ENCODE data around the gene CIAO2B.

CIAO2B gene

DNA sequence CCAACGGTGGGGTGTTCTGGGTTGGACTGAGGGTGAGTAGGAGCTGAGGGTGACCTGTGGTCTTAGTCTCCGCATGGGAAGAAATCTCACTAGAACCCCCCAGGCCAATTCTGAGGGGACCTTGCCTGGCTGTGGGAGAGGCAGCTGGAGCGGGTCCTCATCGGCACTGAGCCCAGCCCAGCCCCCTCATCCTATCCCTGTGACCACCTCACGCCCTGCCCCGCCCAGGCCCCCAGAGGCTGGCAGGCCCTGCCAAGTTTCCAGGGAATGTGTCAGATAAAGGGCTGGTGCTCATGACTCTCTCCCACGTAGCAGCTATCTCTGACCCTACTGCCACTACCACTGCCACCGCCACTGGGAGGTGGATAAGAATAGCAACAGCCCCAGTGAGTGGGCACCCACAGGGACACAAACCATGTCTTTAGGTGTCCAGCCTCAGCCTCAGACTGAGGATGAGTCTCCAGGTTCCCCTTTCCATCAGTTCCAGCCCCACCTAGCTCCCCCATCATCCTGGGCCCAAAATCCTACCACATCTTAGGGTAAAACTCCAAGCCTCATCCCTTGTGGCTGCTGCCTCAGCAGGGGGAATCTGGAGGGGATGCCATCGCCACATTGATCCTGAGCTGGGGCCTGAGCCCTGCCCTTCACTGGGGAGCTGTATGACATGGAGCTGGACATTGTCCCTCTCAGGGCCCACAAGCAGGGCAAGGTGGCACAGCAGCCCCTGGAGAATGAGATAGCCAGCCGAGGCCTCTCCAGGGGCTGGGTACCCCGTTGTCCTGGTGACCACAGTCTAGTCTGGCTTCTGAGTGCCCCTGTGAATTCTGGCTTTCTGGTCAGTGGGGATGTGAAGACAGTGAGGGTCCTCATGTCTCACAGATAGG, 30.4 kb downstream of the CIAO2B start:
- DNase-seq (ENCODE audit: low spot score) = no peak

DNA sequence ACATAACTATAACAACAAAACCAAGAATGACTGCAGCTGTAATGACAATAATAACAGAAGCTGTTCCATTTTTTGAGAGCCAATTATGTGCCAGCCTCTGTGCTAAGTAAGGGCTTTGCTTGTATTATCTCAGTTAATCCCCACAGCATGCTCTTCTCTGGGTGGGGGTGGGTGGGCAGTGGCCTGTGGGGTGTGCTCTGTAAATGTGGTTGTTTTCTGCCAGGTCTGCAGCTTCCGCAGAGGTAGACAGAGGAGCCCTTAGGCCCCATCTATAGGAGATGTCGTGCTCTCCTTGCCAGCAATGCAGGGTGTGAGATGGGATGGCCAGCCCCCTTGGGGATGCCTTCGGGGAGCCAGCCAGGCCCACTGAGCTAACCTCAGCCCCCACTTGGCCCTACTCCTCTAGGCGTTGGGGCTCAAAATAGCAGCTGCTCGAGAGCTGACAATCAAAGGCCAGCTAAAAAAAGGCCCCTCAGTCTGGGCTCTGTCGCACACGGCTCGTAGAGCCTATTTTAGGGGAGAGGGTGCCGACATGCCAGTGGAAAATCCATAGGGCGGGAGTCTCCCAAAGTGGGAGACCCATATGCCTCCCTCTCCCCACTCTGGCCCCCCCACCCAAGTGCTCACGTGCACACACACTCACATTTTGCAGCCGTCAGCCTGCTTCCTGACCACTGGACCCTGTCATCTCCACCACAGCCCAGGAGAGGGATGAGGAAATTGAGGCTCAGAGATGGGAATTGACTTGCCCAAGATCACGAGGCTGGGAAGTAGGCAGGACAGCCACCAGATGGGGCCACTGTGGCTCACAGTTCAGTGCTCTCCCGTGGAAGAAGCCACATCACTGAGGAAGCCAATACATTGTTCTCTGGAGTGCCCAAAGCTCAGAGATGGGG, 31.3 kb downstream of the CIAO2B start:
- no peak for DNase-seq (ENCODE audit: low spot score)
- TF ChIP-seq, protein P1, sequence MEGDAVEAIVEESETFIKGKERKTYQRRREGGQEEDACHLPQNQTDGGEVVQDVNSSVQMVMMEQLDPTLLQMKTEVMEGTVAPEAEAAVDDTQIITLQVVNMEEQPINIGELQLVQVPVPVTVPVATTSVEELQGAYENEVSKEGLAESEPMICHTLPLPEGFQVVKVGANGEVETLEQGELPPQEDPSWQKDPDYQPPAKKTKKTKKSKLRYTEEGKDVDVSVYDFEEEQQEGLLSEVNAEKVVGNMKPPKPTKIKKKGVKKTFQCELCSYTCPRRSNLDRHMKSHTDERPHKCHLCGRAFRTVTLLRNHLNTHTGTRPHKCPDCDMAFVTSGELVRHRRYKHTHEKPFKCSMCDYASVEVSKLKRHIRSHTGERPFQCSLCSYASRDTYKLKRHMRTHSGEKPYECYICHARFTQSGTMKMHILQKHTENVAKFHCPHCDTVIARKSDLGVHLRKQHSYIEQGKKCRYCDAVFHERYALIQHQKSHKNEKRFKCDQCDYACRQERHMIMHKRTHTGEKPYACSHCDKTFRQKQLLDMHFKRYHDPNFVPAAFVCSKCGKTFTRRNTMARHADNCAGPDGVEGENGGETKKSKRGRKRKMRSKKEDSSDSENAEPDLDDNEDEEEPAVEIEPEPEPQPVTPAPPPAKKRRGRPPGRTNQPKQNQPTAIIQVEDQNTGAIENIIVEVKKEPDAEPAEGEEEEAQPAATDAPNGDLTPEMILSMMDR (IDR thresholded peaks at IDR 0.05; ENCODE audit: extremely low read depth, missing control alignments) = no peak

More for the DNA sequence above, 30.4 kb downstream of the CIAO2B start:
- TF ChIP-seq, protein P1 (IDR thresholded peaks at IDR 0.05; ENCODE audit: extremely low read depth, missing control alignments) = no peak

DNA sequence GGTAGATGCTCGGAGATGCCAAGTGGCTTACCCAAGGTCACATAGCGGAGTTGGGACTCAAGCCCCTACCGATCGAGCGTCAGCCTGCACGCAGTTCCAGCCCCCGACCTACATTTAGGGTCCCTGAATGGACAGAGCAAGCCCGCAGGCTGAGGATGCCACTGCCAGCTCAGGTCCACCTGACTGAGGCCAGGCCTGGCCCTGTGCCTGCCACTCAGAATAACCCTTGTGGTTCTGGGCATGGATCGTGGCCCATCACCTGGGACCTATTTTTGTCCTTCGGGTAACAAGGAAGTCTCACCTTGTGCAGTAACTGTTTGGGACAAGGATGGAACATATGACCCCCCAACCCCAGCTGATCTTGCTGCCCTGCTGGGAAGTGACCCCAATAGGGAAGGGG, 32.6 kb downstream of the CIAO2B start:
- TF ChIP-seq, protein P1 (IDR thresholded peaks at IDR 0.05; ENCODE audit: extremely low read depth, missing control alignments) = no peak
- DNase-seq (ENCODE audit: low spot score) = no peak

DNA sequence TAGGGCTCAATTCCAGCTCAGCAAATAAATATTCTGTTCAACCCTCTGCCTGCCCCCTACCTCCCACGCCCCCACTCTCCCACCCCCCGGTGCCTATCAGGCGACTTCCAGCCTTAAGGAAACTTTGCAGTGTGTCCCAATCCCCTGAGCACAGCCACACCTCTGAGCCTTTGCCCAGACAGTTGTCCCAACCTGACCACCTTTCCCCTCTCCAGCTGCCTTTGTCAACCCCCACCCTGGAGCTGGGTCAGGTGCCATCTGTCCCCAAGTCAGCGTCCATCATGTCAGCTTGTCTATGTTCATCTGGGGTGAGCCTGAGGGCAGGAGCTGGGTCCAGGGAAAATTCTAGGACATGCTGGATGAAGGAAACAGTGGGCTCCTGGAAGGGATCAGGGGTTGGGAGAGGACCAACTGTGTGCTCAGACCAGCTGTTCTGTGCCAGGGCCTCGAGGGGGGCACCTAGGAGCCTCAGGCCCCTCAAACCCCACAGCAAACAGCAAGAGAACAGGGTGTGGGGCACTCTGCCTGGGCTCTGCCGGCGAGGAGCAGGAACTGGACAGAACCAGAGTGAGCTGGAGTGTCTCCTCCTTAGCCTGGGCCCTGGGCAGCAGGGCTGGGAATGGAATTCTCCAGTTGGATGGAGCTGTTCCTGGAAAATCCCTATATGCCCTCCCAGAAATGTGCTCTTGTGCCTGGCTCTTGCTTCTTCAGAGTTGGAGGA, 33.3 kb downstream of the CIAO2B start:
- DNase-seq (ENCODE audit: low spot score) = no peak
- TF ChIP-seq, protein P1 (IDR thresholded peaks at IDR 0.05; ENCODE audit: extremely low read depth, missing control alignments) = no peak

DNA sequence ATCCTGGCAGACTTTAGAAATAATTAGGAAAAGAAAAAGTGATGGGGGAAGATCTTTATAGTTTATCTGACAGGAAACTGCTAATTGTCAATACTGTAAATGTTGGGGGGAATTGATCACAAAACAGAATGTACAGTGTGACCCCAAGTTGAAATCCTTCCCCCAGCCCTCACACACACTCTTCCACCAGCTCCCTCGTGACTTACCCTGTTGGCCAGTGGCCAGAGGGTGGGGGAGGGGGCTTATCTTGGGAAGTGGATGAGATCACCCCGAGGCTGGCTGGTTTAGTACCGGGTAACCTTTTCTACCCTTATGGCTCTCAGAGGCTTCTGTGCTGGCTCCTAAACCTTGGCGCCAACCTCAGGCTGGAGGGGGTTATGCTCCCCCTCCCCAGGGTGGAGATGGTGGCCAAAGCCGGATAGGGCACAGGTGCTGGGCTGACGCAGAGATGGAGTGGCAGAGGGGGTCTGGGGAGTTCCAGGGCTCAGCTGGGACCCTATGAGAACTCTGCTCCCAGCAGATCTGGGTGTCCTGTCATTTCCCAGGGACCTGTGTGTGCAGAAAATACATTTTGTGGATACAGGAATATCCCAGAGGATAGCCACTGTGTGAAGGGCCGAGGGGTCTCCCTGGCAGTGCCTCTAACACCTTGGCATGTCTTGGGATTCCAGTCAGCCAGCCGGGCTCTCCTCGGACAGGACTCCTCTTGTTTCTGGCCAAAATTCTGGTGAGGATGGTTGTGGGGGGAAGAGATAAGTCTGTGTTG, 34.1 kb downstream of the CIAO2B start:
- no peak for DNase-seq (ENCODE audit: low spot score)
- TF ChIP-seq, protein P1 (IDR thresholded peaks at IDR 0.05; ENCODE audit: extremely low read depth, missing control alignments) = no peak

DNA sequence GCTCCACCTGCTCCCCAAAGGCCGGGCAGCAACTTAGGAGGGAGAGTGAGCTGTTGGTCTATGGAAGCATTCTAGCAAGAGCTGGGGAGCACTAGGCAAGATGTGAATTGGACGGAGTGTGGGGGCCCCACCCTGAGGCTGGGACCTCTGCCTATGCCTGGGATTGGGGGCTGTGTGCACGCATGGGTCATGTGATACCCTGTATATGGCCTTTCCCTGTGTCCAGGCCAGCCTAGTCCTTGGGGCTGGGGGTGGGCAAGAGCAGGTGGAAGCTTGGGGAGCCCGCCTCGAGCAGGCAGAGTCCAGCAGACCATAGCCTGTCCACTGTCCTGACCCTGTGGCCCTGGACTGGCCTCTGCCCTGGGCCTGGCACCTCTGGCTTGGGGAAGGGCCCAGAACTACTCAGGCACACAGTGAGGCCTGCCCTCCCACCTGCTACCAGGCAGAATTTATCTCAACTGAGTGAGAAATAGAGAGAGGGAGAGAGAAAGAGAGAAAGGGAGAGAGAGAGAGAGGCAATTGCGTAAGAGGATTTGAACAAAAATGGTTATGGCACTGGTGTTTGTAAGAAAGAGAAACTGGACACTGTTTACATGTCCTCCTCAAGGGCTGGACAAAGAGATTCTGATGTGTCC, 34.8 kb downstream of the CIAO2B start:
- TF ChIP-seq, protein P1 (IDR thresholded peaks at IDR 0.05; ENCODE audit: extremely low read depth, missing control alignments) = no peak
- DNase-seq (ENCODE audit: low spot score) = no peak
